IMR-90 (cell line): Measurements from ENCODE around the gene GJB3. TPM values are rescaled to one million over a fixed set of nuclear protein-coding genes. Genes with fewer than 3 reads are reported as not detected.

ENCODE experiments used
- ATAC-seq: fragments of 200-7000 bp; cut with Tn5 transposase; 2 replicates; pipeline ENCODE4 v1.9.1; 2020; ENCODE audit warnings: low read depth, mild to moderate bottlenecking, moderate library complexity
- BruUV-seq: library from RNA; stranded (reverse); fragments of 400-500 nt; replicated peaks from 2 replicates; lab custom pipeline; 2021; lab: Mats Ljungman, UMichigan
- CTCF ChIA-PET: fragments of 300-600 bp; formaldehyde crosslinking; extraction: SDS; loops from one replicate; lab custom pipeline; 2021; ENCODE audit warnings: antibody characterized with exemption; lab: Yijun Ruan, JAX
- POLR2A ChIA-PET: fragments of 300-600 bp; sonication (Branson Sonifier 250); formaldehyde crosslinking; loops from one replicate; lab custom pipeline; 2022; ENCODE audit warnings: antibody characterized with exemption; ENCODE audit not compliant: unreplicated experiment; lab: Charles Lee
- DNase-seq: peaks from one replicate; pipeline ENCODE4 v3.0.0; 2013
- H2AFZ ChIP-seq: replicated peaks from 2 replicates; pipeline ENCODE3; 2013; ENCODE audit warnings: low read length, mild to moderate bottlenecking; ENCODE audit not compliant: poor library complexity
- H2AK5ac ChIP-seq: 2 replicates; pipeline ENCODE4 v1.6.1; 2013; ENCODE audit warnings: low read depth, low read length, inconsistent platforms
- H2AK9ac ChIP-seq: replicated peaks from 2 replicates; pipeline ENCODE3; 2013; ENCODE audit warnings: mild to moderate bottlenecking, low read depth, low read length, moderate library complexity; ENCODE audit not compliant: poor library complexity
- H2BK120ac ChIP-seq: 2 replicates; pipeline ENCODE4 v1.6.1; 2013; ENCODE audit warnings: low read depth, low read length, inconsistent platforms
- H2BK15ac ChIP-seq: 3 replicates; pipeline ENCODE4 v1.6.1; 2013; ENCODE audit warnings: low read depth, low read length, inconsistent platforms
- H2BK20ac ChIP-seq: 2 replicates; pipeline ENCODE4 v1.6.1; 2013; ENCODE audit warnings: low read depth, mild to moderate bottlenecking, inconsistent platforms, low read length, moderate library complexity
- H2BK5ac ChIP-seq: 2 replicates; pipeline ENCODE4 v1.6.1; 2013; ENCODE audit warnings: mild to moderate bottlenecking, low read depth, low read length, inconsistent platforms; ENCODE audit not compliant: poor library complexity, severe bottlenecking
- H3K14ac ChIP-seq: replicated peaks from 2 replicates; pipeline ENCODE4 v1.6.1; 2013; ENCODE audit warnings: low read depth, low read length, inconsistent platforms
- H3K18ac ChIP-seq: 2 replicates; pipeline ENCODE4 v1.6.1; 2013; ENCODE audit warnings: low read depth, low read length, control low read depth
- H3K23ac ChIP-seq: 2 replicates; pipeline ENCODE4 v1.6.1; 2013; ENCODE audit warnings: low read depth, low read length, inconsistent platforms
- H3K27ac ChIP-seq: 2 replicates; pipeline ENCODE4 v1.5.1; 2013; ENCODE audit warnings: mild to moderate bottlenecking, control low read depth, low read length; ENCODE audit not compliant: insufficient read depth
- H3K27me3 ChIP-seq: 2 replicates; pipeline ENCODE4 v1.6.1; 2013; ENCODE audit warnings: low read length; ENCODE audit not compliant: control insufficient read depth, insufficient read depth
- H3K36me3 ChIP-seq: 2 replicates; pipeline ENCODE4 v1.6.1; 2013; ENCODE audit warnings: low read length, mixed read lengths; ENCODE audit not compliant: control insufficient read depth, insufficient read depth
- H3K4ac ChIP-seq: 2 replicates; pipeline ENCODE4 v1.6.1; 2013; ENCODE audit warnings: low read depth, low read length, inconsistent platforms
- H3K4me1 ChIP-seq: 2 replicates; pipeline ENCODE4 v1.6.1; 2013; ENCODE audit warnings: low read length, mixed read lengths; ENCODE audit not compliant: control insufficient read depth, insufficient read depth
- H3K4me2 ChIP-seq: 2 replicates; pipeline ENCODE4 v1.6.1; 2013; ENCODE audit warnings: low read depth, mild to moderate bottlenecking, control low read depth, low read length, moderate library complexity
- H3K4me3 ChIP-seq: 2 replicates; pipeline ENCODE4 v1.5.1; 2013; ENCODE audit warnings: low read depth, mild to moderate bottlenecking, control low read depth, low read length, moderate library complexity; ENCODE audit not compliant: insufficient read depth
- H3K56ac ChIP-seq: 2 replicates; pipeline ENCODE4 v1.6.1; 2013; ENCODE audit warnings: low read length, inconsistent platforms; ENCODE audit not compliant: insufficient read depth; ENCODE audit errors: extremely low read depth
- H3K79me1 ChIP-seq, 2 experiments: 2 replicates each; pipeline ENCODE4 v1.6.1; 2013; ENCODE audit warnings: low read length in 2 of 2, inconsistent platforms in 1 of 2, low read depth in 1 of 2
- H3K9ac ChIP-seq: 2 replicates; pipeline ENCODE4 v1.6.1; 2013; ENCODE audit warnings: low read depth, low read length, control low read depth
- H3K9me1 ChIP-seq: 2 replicates; pipeline ENCODE4 v1.6.1; 2013; ENCODE audit warnings: low read length, inconsistent platforms; ENCODE audit not compliant: insufficient read depth
- H3K9me3 ChIP-seq: 2 replicates; pipeline ENCODE4 v1.6.1; 2013; ENCODE audit warnings: low read length; ENCODE audit not compliant: control insufficient read depth, insufficient read depth
- H4K20me1 ChIP-seq: 2 replicates; pipeline ENCODE4 v1.6.1; 2013; ENCODE audit warnings: low read length, inconsistent platforms; ENCODE audit not compliant: insufficient read depth
- H4K5ac ChIP-seq: 2 replicates; pipeline ENCODE4 v1.6.1; 2013; ENCODE audit warnings: mild to moderate bottlenecking, low read depth, low read length, control low read depth
- H4K8ac ChIP-seq, 2 experiments: 2 replicates each; pipeline ENCODE4 v1.6.1; 2013; ENCODE audit warnings: low read depth in 2 of 2, low read length in 2 of 2, control low read depth in 1 of 2, inconsistent platforms in 1 of 2
- H4K91ac ChIP-seq: 2 replicates; pipeline ENCODE4 v1.6.1; 2013; ENCODE audit warnings: low read depth, low read length, inconsistent platforms; ENCODE audit not compliant: insufficient read depth
- CEBPB ChIP-seq: IDR thresholded peaks from 2 replicates; pipeline ENCODE4 v1.6.1; 2012; ENCODE audit warnings: low read depth, low read length, improper control_type of control experiment
- CHD1 ChIP-seq: IDR thresholded peaks from 2 replicates; pipeline ENCODE4 v1.6.1; 2012; ENCODE audit warnings: low read depth, low read length, improper control_type of control experiment
- FOS ChIP-seq: fragments of 150-350 bp; IDR thresholded peaks from 2 replicates; pipeline ENCODE4 v1.6.1; 2016; ENCODE audit warnings: low read depth, low read length
- MAFK ChIP-seq: IDR thresholded peaks from 2 replicates; pipeline ENCODE4 v1.6.1; 2012; ENCODE audit warnings: low read depth, low read length, improper control_type of control experiment
- MAZ ChIP-seq: IDR thresholded peaks from 2 replicates; pipeline ENCODE4 v1.6.1; 2012; ENCODE audit warnings: low read depth, mild to moderate bottlenecking, low read length, improper control_type of control experiment, moderate library complexity, borderline replicate concordance
- RAD21 ChIP-seq: IDR thresholded peaks from 2 replicates; pipeline ENCODE4 v1.6.1; 2012; ENCODE audit warnings: low read length, improper control_type of control experiment
- RCOR1 ChIP-seq: IDR thresholded peaks from 2 replicates; pipeline ENCODE4 v1.6.1; 2012; ENCODE audit warnings: mild to moderate bottlenecking, low read length, improper control_type of control experiment; ENCODE audit not compliant: insufficient replicate concordance
- WGBS, 2 experiments: methylation state at CpG; one replicate each; pipeline versions ENCODE4 v1.1.5 to v1.1.7; 2013; ENCODE audit warnings: missing lambda C conversion rate in 2 of 2; ENCODE audit not compliant: insufficient read length in 1 of 2; ENCODE audit errors: extremely low coverage in 2 of 2; 5-methylcytosine and 5-hydroxymethylcytosine counted together
- dilution Hi-C: fragments of 300-500 bp; cut with HindIII; formaldehyde crosslinking; loops from one replicate; pipeline ENCODE4 v1.14.3; 2018; ENCODE audit warnings: low sequenced_read_pairs; ENCODE audit not compliant: unreplicated experiment
- in situ Hi-C: fragments of 300-500 bp; cut with MboI; formaldehyde crosslinking; loops from 3 replicates; pipeline ENCODE4 v1.14.3; 2019; ENCODE audit warnings: low sequenced_read_pairs, inconsistent platforms, mixed read lengths
- intact Hi-C: fragments of 100-400 bp; cut with micrococcal nuclease; formaldehyde crosslinking; loops from 2 replicates; pipeline ENCODE4 v1.10.0; 2022
- polyA plus RNA-seq, 3 experiments: library from polyadenylated mRNA; depleted of rRNA; stranded (reverse); fragments of >200 nt; gene quantifications; 2 replicates each; pipeline ENCODE4 v1.2.3, GENCODE V29; 2012; ENCODE audit warnings: low replicate concordance in 1 of 3
- total RNA-seq: library from RNA; depleted of rRNA; stranded (reverse); fragments of >200 nt; gene quantifications from 2 replicates; pipeline ENCODE4 v1.2.3, GENCODE V29; 2012
- TF ChIP-seq, protein P1 (sequence below): fragments of 150-350 bp; IDR thresholded peaks from 2 replicates; pipeline ENCODE4 v1.6.1; 2017; ENCODE audit warnings: mild to moderate bottlenecking, antibody characterized with exemption, low read length, low read depth
- TF ChIP-seq, protein P2 (sequence below): fragments of 150-350 bp; IDR thresholded peaks from 2 replicates; pipeline ENCODE4 v1.6.1; 2016; ENCODE audit warnings: low read depth, mild to moderate bottlenecking, low read length, moderate library complexity, borderline replicate concordance

Gene GJB3
- total and polyA plus RNA-seq, 2 of the 4 experiments (the other 2 are of a cell fraction), result not detected

DNA sequence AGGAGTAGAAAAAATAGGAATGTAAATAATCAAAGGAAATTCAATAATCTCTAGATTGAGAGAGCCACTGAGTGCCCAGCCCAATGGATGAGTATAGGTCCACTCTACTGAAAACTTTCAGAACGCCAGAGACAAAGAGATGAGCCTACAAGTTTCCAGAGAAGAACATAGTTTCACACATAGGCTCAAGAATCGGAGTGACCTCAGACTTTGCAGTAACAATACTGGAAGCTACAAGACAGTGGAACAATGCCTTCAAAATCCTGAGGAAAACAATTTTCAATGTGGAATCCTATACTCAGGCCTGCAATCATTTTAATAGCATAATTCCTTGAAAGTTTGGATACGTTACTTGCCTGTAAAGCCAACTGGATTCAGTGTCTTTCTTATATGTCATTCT lies 22.8 kb downstream of the GJB3 start:
- TF ChIP-seq FOS (no peak), MAZ (no peak), RAD21 (no peak), RCOR1 (no peak), MAFK (no peak), CHD1 (no peak), CEBPB (no peak)
- TF ChIP-seq, protein P1, sequence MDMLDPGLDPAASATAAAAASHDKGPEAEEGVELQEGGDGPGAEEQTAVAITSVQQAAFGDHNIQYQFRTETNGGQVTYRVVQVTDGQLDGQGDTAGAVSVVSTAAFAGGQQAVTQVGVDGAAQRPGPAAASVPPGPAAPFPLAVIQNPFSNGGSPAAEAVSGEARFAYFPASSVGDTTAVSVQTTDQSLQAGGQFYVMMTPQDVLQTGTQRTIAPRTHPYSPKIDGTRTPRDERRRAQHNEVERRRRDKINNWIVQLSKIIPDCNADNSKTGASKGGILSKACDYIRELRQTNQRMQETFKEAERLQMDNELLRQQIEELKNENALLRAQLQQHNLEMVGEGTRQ, result no peak
- TF ChIP-seq, protein P2, sequence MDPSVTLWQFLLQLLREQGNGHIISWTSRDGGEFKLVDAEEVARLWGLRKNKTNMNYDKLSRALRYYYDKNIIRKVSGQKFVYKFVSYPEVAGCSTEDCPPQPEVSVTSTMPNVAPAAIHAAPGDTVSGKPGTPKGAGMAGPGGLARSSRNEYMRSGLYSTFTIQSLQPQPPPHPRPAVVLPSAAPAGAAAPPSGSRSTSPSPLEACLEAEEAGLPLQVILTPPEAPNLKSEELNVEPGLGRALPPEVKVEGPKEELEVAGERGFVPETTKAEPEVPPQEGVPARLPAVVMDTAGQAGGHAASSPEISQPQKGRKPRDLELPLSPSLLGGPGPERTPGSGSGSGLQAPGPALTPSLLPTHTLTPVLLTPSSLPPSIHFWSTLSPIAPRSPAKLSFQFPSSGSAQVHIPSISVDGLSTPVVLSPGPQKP, result no peak
- no peak for ATAC-seq
- Histone ChIP-seq H3K4me3 (no peak overlapping the region), H3K27ac (no peak overlapping the region), H3K4me1 (peaks cover 2% of the 10 kb centered on the region), H2AK9ac (no peak overlapping the region), H3K27me3 (no peaks in the 10 kb centered on the region), H4K8ac (no peak overlapping the region), H2BK5ac (no peak overlapping the region), H3K4me2 (no peak overlapping the region), H2BK20ac (no peak overlapping the region), H4K5ac (no peak overlapping the region), H3K4ac (no peak overlapping the region), H3K14ac (no peak overlapping the region), H4K20me1 (no peaks in the 10 kb centered on the region), H2AFZ (no peak overlapping the region), H2AK5ac (no peak overlapping the region), H3K18ac (no peak overlapping the region), H4K91ac (no peak overlapping the region), H3K9ac (no peak overlapping the region), H3K79me1 (no peaks in the 10 kb centered on the region), H3K36me3 (no peaks in the 10 kb centered on the region), H3K56ac (no peak overlapping the region), H2BK120ac (no peak overlapping the region), H2BK15ac (no peak overlapping the region), H3K9me3 (no peaks in the 10 kb centered on the region), H3K23ac (no peak overlapping the region), H3K9me1 (no peaks in the 10 kb centered on the region)
- CTCF ChIA-PET, result no interaction called here
- no peak for DNase-seq
- POLR2A ChIA-PET, result interaction anchor here (0.5 kb wide), 1 partner anchor 18 kb away, joined by 3 read pairs; no protein-coding TSS in a partner anchor
- BruUV-seq, result no TSS peak
- in situ Hi-C loops, result no loop called here
- dilution Hi-C loops, result no loop called here
- intact Hi-C loops, result no loop called here
- 67% methylated on average over 1 of the region's 3 CpGs; no CpG with 5 or more reads in 1 of the 2 experiments for WGBS, 2 experiments
